Activated CD8-positive, alpha-beta memory T cell treated with anti-CD3 and anti-CD28 coated beads for 48 hours (primary cell): ENCODE results near the gene MEIOSIN.

Experiments
- DNase-seq, 3 experiments: peaks; one replicate each; pipeline ENCODE4 v3.0.0-alpha.2; 2020; ENCODE audit warnings: low read depth in 2 of 3, low spot score in 2 of 3

MEIOSIN gene

GRCh38 chr19:45764945-45765701, 31.9 kb downstream of the MEIOSIN start:
- DNase-seq: no peak

GRCh38 chr19:45765702-45766295, 32.6 kb downstream of the MEIOSIN start:
- no peak for DNase-seq

- no peak for DNase-seq
Observed at GRCh38 chr19:45766296-45766868, 33.1 kb downstream of the MEIOSIN start.

- no peak for DNase-seq
Observed at GRCh38 chr19:45766869-45767346, 33.7 kb downstream of the MEIOSIN start.

- no peak for DNase-seq
Observed at GRCh38 chr19:45767410-45767880, 34.2 kb downstream of the MEIOSIN start.

- DNase-seq: no peak
Observed at GRCh38 chr19:45767881-45768654, 34.8 kb downstream of the MEIOSIN start.

- DNase-seq: no peak
Observed at GRCh38 chr19:45768655-45768983, 35.4 kb downstream of the MEIOSIN start.

GRCh38 chr19:45768984-45769782, 35.9 kb downstream of the MEIOSIN start, which contains the start of gene SIX5:
Gene SIX5 (minus strand): TSS chr19:45769252. CDS start chr19:45768844, 408 bp downstream.
- peak; percentile 81 to 94 (median 90) for DNase-seq

GRCh38 chr19:45769821-45770191, 36.6 kb downstream of the MEIOSIN start:
- peak in 1 of 3 experiments; percentile 37 for DNase-seq

- peak; percentile 80 to 90 (median 83) for DNase-seq
Observed at GRCh38 chr19:45770192-45771101, 37.2 kb downstream of the MEIOSIN start.

- DNase-seq: no peak
Observed at GRCh38 chr19:45771311-45771933, 38.2 kb downstream of the MEIOSIN start.

GRCh38 chr19:45772130-45772840, 39.0 kb downstream of the MEIOSIN start:
- DNase-seq: no peak

GRCh38 chr19:45772912-45773311, 39.7 kb downstream of the MEIOSIN start:
- DNase-seq: no peak

GRCh38 chr19:45773384-45773783, 40.1 kb downstream of the MEIOSIN start:
- no peak for DNase-seq

- no peak for DNase-seq
Observed at GRCh38 chr19:45774765-45775164, 41.5 kb downstream of the MEIOSIN start.

GRCh38 chr19:45777395-45777961, 44.2 kb downstream of the MEIOSIN start:
- no peak for DNase-seq

GRCh38 chr19:45778010-45778661, 44.9 kb downstream of the MEIOSIN start:
- DNase-seq: no peak
